SK-N-SH treated with all-trans-retinoic acid at 6 μM for 48 hours (cell line): ENCODE data around the gene PRKACA.

Experiments
- ATAC-seq: fragments of 200-7000 bp; cut with Tn5 transposase; 3 replicates; pipeline ENCODE4 v1.9.1; 2020; ENCODE audit warnings: mild to moderate bottlenecking, moderate library complexity
- CREB5 ChIP-seq: fragments of 250-450 bp; sonication (Bioruptor Pico); IDR thresholded peaks from 2 replicates; pipeline ENCODE4 v1.5.1; 2020; ENCODE audit warnings: low read depth, mild to moderate bottlenecking, moderate library complexity
- CSDC2 ChIP-seq: fragments of 250-450 bp; sonication (Bioruptor Pico); IDR thresholded peaks from 2 replicates; pipeline ENCODE4 v1.5.0; 2020; ENCODE audit warnings: mild to moderate bottlenecking, moderate library complexity
- CSRNP3 ChIP-seq: fragments of 250-450 bp; sonication (Bioruptor Pico); IDR thresholded peaks from 2 replicates; pipeline ENCODE4 v1.5.1; 2021; ENCODE audit warnings: mild to moderate bottlenecking, moderate library complexity
- ESRRG ChIP-seq: fragments of 250-450 bp; sonication (Bioruptor Pico); IDR thresholded peaks from 2 replicates; pipeline ENCODE4 v1.6.1; 2021; ENCODE audit warnings: mild to moderate bottlenecking
- GLIS3 ChIP-seq: fragments of 250-450 bp; sonication (Bioruptor Pico); IDR thresholded peaks from 2 replicates; pipeline ENCODE4 v1.5.0; 2020; ENCODE audit warnings: mild to moderate bottlenecking, moderate library complexity
- ISL1 ChIP-seq: fragments of 250-450 bp; sonication (Bioruptor Pico); IDR thresholded peaks from 2 replicates; pipeline ENCODE4 v2.1.2; 2022; ENCODE audit warnings: mild to moderate bottlenecking, moderate library complexity
- OSR1 ChIP-seq: fragments of 250-450 bp; sonication (Bioruptor Pico); IDR thresholded peaks from 2 replicates; pipeline ENCODE4 v1.8.0; 2022; ENCODE audit warnings: moderate library complexity, mild to moderate bottlenecking, inconsistent platforms
- POU6F1 ChIP-seq: fragments of 250-450 bp; sonication (Bioruptor Pico); IDR thresholded peaks from 2 replicates; pipeline ENCODE4 v1.8.0; 2021; ENCODE audit warnings: low read depth, mild to moderate bottlenecking, moderate library complexity, borderline replicate concordance
- RARB ChIP-seq: fragments of 250-450 bp; sonication (Bioruptor Pico); IDR thresholded peaks from 2 replicates; pipeline ENCODE4 v1.8.0; 2021; ENCODE audit warnings: mild to moderate bottlenecking, moderate library complexity
- SNAI2 ChIP-seq: fragments of 250-450 bp; sonication (Bioruptor Pico); IDR thresholded peaks from 2 replicates; pipeline ENCODE4 v1.5.0; 2020; ENCODE audit warnings: mild to moderate bottlenecking, moderate library complexity
- TCF4 ChIP-seq: fragments of 250-450 bp; sonication (Bioruptor Pico); IDR thresholded peaks from 2 replicates; pipeline ENCODE4 v1.8.0; 2021; ENCODE audit warnings: mild to moderate bottlenecking, moderate library complexity, borderline replicate concordance
- ZC3H10 ChIP-seq: fragments of 250-450 bp; sonication (Bioruptor Pico); IDR thresholded peaks from 2 replicates; pipeline ENCODE4 v1.5.1; 2021; ENCODE audit warnings: mild to moderate bottlenecking, moderate library complexity
- ZFP3 ChIP-seq: fragments of 250-450 bp; sonication (Bioruptor Pico); IDR thresholded peaks from 2 replicates; pipeline ENCODE4 v1.5.0; 2020; ENCODE audit warnings: mild to moderate bottlenecking, moderate library complexity
- ZFP30 ChIP-seq: fragments of 450-650 bp; formaldehyde crosslinking; IDR thresholded peaks from 2 replicates; pipeline ENCODE4 v1.5.0; 2022; ENCODE audit warnings: mild to moderate bottlenecking, moderate library complexity
- ZNF565 ChIP-seq: fragments of 450-650 bp; formaldehyde crosslinking; conservative IDR thresholded peaks from 2 replicates; pipeline ENCODE4 v1.5.0; 2020; ENCODE audit warnings: low read depth, mild to moderate bottlenecking, moderate library complexity
- ZNF70 ChIP-seq: fragments of 450-650 bp; formaldehyde crosslinking; IDR thresholded peaks from 2 replicates; pipeline ENCODE4 v1.5.0; 2020; ENCODE audit warnings: mild to moderate bottlenecking, moderate library complexity
- ZNF8 ChIP-seq: fragments of 450-650 bp; formaldehyde crosslinking; IDR thresholded peaks from 2 replicates; pipeline ENCODE4 v1.5.0; 2020; ENCODE audit warnings: mild to moderate bottlenecking, moderate library complexity

The PRKACA gene

DNA sequence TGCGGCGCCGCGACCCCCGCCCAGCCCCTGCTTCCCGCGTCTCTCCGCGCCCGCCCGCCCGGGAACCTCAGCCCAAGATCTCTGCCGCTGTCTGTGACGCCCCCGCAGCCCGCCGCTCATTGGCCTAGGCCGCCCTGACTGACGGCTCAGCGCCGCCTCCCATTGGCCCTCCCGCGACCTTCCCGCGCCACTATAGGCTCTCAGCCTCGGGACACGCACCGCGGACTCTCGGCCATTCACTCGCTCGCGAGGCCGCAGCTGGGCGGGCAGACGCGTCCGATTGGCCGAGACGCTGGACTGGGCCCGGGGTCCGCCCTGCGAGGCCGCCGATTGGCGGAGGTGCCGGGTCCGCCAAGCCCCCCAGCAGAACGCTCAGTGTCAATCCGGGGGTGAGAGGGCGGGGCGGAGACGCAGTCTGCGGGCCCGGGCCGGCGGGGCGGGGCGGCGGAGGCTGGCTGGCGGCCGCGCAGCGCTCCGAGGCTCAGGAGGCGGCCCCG lies at the start of gene PRKACA:
TSS of gene PRKACA (minus strand) at position 95 of the 497 bp plus-strand sequence. CDS start 215 bp downstream, outside the sequence.
- TF ChIP-seq ZNF565 (CRISPR knock-in tag) (no peak), ZNF70 (CRISPR knock-in tag) (no peak), RARB (CRISPR knock-in tag) (no peak), CREB5 (CRISPR knock-in tag) (no peak), ZFP3 (CRISPR knock-in tag) (no peak), POU6F1 (no peak), CSDC2 (no peak), GLIS3 (CRISPR knock-in tag) (no peak), ISL1 (CRISPR knock-in tag) (no peak), ESRRG (no peak), CSRNP3 (CRISPR knock-in tag) (no peak), TCF4 (CRISPR knock-in tag) (no peak), SNAI2 (CRISPR knock-in tag) (no peak)
- ATAC-seq, result peak; percentile 98

- no peak for ATAC-seq
- TF ChIP-seq CSRNP3 (CRISPR knock-in tag) (no peak), OSR1 (CRISPR knock-in tag) (no peak), ZNF8 (no peak), ZNF70 (CRISPR knock-in tag) (no peak), RARB (CRISPR knock-in tag) (no peak), ZNF565 (CRISPR knock-in tag) (no peak), CSDC2 (no peak), SNAI2 (CRISPR knock-in tag) (no peak)
These were observed 49.5 kb upstream of the PRKACA start for GRCh38 chr19:14166999-14167575.

- TF ChIP-seq CREB5 (CRISPR knock-in tag) (no peak), OSR1 (CRISPR knock-in tag) (no peak), SNAI2 (CRISPR knock-in tag) (no peak), ZC3H10 (CRISPR knock-in tag) (no peak), RARB (CRISPR knock-in tag) (no peak), ZFP30 (CRISPR knock-in tag) (no peak), ESRRG (no peak), POU6F1 (no peak)
- ATAC-seq, result no peak
These were observed 48.6 kb upstream of the PRKACA start for GRCh38 chr19:14165990-14166830.
